Measurements from ENCODE around the gene KLRB1. TPM values are rescaled to one million over a fixed set of nuclear protein-coding genes. Genes with fewer than 3 reads are reported as not detected.
"Not testable (repeated sequence)": the region's sequence is repeated elsewhere in the genome, so short reads cannot be mapped to it uniquely, and the experiment has no call there.

KLRB1 gene
- total RNA-seq, 1 experiment from 2014 or later: not detected

DNA sequence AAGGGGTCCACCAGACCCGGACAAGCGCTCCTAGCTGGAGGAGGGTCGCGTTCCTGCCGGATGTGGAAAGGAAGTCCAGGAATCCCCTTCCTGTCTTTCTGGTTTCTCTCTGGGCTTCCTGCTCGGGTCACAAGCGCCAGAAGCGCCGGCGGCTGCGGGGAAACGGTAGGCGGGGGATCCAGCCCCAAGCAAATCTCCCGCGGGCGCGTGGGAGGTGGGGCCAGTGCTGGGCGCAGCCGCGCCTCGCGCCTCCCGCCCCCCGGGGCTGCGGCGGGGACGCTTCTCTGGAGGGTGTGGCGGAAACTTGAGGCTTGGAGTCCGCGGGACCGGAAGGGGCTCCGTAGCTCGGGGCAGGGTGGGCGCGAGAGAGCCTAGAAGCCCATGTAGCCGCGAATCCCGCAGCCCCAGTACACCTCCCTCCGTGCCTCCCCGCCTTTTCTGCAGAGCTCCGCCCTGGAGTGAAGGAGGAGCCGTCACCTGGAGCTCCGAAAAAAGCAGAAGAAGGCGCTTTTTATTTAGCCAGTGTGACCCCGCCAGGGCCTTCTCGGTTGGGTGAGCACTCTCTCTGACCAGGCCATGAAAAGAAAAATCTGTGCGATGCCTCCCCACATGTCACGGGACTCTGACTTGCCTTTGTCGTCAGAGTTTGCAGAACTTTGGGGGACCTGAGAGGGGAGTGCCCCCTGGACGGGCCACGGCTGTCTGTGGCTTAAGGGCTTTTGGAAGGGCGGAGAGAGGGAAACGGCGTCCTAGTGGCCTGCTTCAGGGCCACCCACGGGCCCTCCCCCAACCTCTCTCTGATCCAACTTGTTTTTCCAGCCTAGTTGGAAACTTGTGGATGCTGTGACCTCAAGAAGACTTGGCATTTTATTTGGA lies 40.3 kb upstream of the KLRB1 start:
- in situ Hi-C loops (cut with HindIII; ENCODE audit: low pct_unique_long_range_greater_than_20kb, low sequenced_read_pairs) (no loop called here), intact Hi-C loops (cut with micrococcal nuclease; ENCODE audit: unreplicated experiment) (no loop called here)
- no peaks in the 10 kb centered on the region for H3K9me3 ChIP-seq (ENCODE audit: control insufficient read depth, insufficient read depth, low read depth, low read length)
- H3K27ac ChIP-seq (ENCODE audit: low read length): peak overlapping the region; percentile 87
- no peaks in the 10 kb centered on the region for H3K27me3 ChIP-seq (ENCODE audit: control insufficient read depth, insufficient read depth, low read length)
- H3K4me3 ChIP-seq (ENCODE audit: low read depth in 2 of 2, low read length in 2 of 2): peak overlapping the region; percentile 74 to 77
- DNase-seq (ENCODE audit: low read depth, low spot score): no peak
- H3K4me1 ChIP-seq (ENCODE audit: control insufficient read depth, insufficient read depth, low read length): peaks cover 7% of the 10 kb centered on the region; the same call in 1 of the 2 replicates
- peak; percentile 93 for ATAC-seq
- H3K36me3 ChIP-seq (ENCODE audit: control insufficient read depth, insufficient read depth, low read length): no peaks in the 10 kb centered on the region
- ChIA-PET POLR2A (no interaction called here), CTCF (no interaction called here)
- no TSS peak for BruUV-seq (replicated peaks)
- TF ChIP-seq, protein P1, sequence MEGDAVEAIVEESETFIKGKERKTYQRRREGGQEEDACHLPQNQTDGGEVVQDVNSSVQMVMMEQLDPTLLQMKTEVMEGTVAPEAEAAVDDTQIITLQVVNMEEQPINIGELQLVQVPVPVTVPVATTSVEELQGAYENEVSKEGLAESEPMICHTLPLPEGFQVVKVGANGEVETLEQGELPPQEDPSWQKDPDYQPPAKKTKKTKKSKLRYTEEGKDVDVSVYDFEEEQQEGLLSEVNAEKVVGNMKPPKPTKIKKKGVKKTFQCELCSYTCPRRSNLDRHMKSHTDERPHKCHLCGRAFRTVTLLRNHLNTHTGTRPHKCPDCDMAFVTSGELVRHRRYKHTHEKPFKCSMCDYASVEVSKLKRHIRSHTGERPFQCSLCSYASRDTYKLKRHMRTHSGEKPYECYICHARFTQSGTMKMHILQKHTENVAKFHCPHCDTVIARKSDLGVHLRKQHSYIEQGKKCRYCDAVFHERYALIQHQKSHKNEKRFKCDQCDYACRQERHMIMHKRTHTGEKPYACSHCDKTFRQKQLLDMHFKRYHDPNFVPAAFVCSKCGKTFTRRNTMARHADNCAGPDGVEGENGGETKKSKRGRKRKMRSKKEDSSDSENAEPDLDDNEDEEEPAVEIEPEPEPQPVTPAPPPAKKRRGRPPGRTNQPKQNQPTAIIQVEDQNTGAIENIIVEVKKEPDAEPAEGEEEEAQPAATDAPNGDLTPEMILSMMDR (IDR thresholded peaks at IDR 0.05): no peak
- TF ChIP-seq POLR2AphosphoS5 (IDR thresholded peaks at IDR 0.05; ENCODE audit: low read depth, low read length) (0 out of 2 replicates have a peak, but pooled peaks have one; percentile 25), SIN3A (IDR thresholded peaks at IDR 0.05; ENCODE audit: borderline replicate concordance, insufficient read depth, low read depth, low read length) (no peak)

DNA sequence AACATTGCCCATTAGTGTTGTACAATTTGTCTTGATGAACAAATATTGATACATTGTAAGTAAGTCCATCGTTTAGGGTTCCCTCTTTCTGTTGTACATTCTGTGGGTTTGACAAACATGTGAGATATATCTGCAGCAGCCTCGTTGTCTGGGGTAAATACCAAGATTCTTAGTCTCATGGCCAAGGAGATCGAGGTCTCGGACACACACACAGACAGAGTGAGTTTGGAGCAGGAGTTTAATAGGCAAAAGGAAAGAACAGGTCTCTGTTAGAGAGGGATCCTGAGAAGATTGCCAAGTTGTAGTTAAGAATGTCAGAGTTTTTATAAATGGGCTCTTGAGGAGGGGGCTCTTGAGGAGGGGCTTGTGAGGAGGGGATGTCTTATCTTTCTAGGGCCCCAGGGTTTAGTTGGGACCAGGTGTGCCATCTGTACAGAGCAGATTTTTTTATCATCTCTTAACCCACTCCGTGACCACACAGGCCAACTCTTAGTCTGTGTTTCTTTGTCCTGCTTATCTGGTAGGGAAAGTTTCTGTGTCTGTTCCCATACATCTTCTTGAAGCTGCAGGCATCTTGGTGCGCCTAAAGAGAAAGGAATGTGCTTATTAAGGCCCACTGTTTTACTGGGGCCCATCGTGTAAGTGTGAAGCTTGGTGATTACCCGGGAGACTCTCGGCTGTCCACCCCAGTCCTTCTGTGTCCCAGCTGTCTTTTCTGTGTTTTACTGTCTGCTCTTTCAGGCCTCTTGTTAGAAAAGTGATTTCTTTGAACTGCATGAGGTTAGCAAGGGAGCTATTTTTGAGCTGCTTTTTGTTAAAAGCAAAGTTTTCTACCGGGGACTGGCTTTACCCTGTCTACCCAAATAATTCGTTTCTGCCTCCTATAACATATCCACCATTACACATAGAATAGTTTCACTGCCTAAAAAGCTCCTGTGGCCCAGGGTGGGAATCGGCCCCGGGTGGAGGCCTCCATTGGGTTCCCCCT lies 39.4 kb upstream of the KLRB1 start:
- Histone ChIP-seq H3K36me3 (ENCODE audit: control insufficient read depth, insufficient read depth, low read length) (no peaks in the 10 kb centered on the region), H3K27me3 (ENCODE audit: control insufficient read depth, insufficient read depth, low read length) (no peaks in the 10 kb centered on the region), H3K4me3 (ENCODE audit: low read depth in 2 of 2, low read length in 2 of 2) (peak overlapping the region; percentile 74 to 77), H3K9me3 (ENCODE audit: control insufficient read depth, insufficient read depth, low read depth, low read length) (no peaks in the 10 kb centered on the region), H3K27ac (ENCODE audit: low read length) (peak overlapping the region; percentile 87), H3K4me1 (ENCODE audit: control insufficient read depth, insufficient read depth, low read length) (peaks cover 7% of the 10 kb centered on the region; the same call in 1 of the 2 replicates)
- in situ Hi-C loops (cut with HindIII; ENCODE audit: low pct_unique_long_range_greater_than_20kb, low sequenced_read_pairs): no loop called here
- no TSS peak for BruUV-seq (replicated peaks)
- no peak for TF ChIP-seq SIN3A (IDR thresholded peaks at IDR 0.05; ENCODE audit: borderline replicate concordance, insufficient read depth, low read depth, low read length)
- TF ChIP-seq, protein P1 (IDR thresholded peaks at IDR 0.05): no peak
- no peak for TF ChIP-seq TCF7L2 (IDR thresholded peaks at IDR 0.05; ENCODE audit: low read depth, low read length)
- TF ChIP-seq, protein P2, sequence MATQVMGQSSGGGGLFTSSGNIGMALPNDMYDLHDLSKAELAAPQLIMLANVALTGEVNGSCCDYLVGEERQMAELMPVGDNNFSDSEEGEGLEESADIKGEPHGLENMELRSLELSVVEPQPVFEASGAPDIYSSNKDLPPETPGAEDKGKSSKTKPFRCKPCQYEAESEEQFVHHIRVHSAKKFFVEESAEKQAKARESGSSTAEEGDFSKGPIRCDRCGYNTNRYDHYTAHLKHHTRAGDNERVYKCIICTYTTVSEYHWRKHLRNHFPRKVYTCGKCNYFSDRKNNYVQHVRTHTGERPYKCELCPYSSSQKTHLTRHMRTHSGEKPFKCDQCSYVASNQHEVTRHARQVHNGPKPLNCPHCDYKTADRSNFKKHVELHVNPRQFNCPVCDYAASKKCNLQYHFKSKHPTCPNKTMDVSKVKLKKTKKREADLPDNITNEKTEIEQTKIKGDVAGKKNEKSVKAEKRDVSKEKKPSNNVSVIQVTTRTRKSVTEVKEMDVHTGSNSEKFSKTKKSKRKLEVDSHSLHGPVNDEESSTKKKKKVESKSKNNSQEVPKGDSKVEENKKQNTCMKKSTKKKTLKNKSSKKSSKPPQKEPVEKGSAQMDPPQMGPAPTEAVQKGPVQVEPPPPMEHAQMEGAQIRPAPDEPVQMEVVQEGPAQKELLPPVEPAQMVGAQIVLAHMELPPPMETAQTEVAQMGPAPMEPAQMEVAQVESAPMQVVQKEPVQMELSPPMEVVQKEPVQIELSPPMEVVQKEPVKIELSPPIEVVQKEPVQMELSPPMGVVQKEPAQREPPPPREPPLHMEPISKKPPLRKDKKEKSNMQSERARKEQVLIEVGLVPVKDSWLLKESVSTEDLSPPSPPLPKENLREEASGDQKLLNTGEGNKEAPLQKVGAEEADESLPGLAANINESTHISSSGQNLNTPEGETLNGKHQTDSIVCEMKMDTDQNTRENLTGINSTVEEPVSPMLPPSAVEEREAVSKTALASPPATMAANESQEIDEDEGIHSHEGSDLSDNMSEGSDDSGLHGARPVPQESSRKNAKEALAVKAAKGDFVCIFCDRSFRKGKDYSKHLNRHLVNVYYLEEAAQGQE (IDR thresholded peaks at IDR 0.05; ENCODE audit: insufficient read depth in 1 of 2, low read depth in 2 of 2, low read length in 1 of 2): no peak
- TF ChIP-seq POLR2AphosphoS5 (IDR thresholded peaks at IDR 0.05; ENCODE audit: low read depth, low read length): no peak
- CTCF ChIA-PET: no interaction called here
- no peak for DNase-seq (ENCODE audit: low read depth, low spot score)
- ATAC-seq: peak; percentile 39
- POLR2A ChIA-PET: no interaction called here
- intact Hi-C loops (cut with micrococcal nuclease; ENCODE audit: unreplicated experiment): no loop called here

DNA sequence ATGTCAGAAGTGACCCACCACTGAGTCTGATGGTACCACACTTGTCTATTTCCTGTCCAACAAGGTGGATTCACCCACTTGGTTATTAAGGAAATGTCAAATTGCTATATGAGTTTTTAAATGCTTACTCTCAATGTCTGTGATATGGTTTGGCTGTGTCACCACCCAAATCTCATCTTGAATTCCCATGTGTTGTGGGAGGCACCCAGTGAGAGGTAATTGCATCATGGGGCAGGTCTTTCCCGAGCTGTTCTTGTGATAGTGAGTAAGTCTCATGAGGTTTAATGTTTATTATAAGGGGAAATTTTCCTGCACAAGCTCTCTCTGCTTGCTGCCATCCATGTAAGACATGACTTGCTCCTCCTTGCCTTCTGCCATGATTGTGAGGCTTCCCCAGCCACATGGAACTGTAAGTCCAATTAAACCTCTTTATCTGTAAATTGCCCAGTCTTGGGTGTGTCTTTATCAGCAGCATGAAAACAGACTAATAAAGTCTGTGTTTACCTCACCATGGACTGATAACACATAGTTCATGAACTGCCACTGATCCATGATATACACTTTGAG lies 37.4 kb upstream of the KLRB1 start:
- ATAC-seq; in situ Hi-C loops (cut with HindIII; ENCODE audit: low pct_unique_long_range_greater_than_20kb, low sequenced_read_pairs); intact Hi-C loops (cut with micrococcal nuclease; ENCODE audit: unreplicated experiment); H3K4me1 ChIP-seq (ENCODE audit: control insufficient read depth, insufficient read depth, low read length); H3K4me3 ChIP-seq (ENCODE audit: low read depth in 2 of 2, low read length in 2 of 2); BruUV-seq (replicated peaks); H3K36me3 ChIP-seq (ENCODE audit: control insufficient read depth, insufficient read depth, low read length); POLR2A ChIA-PET; DNase-seq (ENCODE audit: low read depth, low spot score); H3K27me3 ChIP-seq (ENCODE audit: control insufficient read depth, insufficient read depth, low read length); CTCF ChIA-PET; H3K27ac ChIP-seq (ENCODE audit: low read length); H3K9me3 ChIP-seq (ENCODE audit: control insufficient read depth, insufficient read depth, low read depth, low read length): not testable (repeated sequence)

Data from Panc1 (cell line).